NCI-H1417 treated with DMSO at 0.1 percent for 48 hours (cell line): ENCODE results near the gene PLD2.
"Not testable (repeated sequence)": the region's sequence is repeated elsewhere in the genome, so short reads cannot be mapped to it uniquely, and the experiment has no call there.

ENCODE experiments used
- DNase-seq: peaks from one replicate; lab custom pipeline; 2025; lab: John Stamatoyannopoulos, UW

Gene PLD2

GRCh38 chr17:4836221-4836620, 29.3 kb downstream of the PLD2 start:
- no peak for DNase-seq

- DNase-seq: no peak
Measured at GRCh38 chr17:4837471-4838308, 30.7 kb downstream of the PLD2 start.

GRCh38 chr17:4838309-4838785, 31.4 kb downstream of the PLD2 start:
- no peak for DNase-seq

GRCh38 chr17:4839221-4839620, 32.3 kb downstream of the PLD2 start:
- DNase-seq: no peak

GRCh38 chr17:4839965-4840892, 33.3 kb downstream of the PLD2 start:
- DNase-seq: no peak

- DNase-seq: no peak
Measured at GRCh38 chr17:4840893-4841242, 33.9 kb downstream of the PLD2 start.

GRCh38 chr17:4842376-4842775, 35.4 kb downstream of the PLD2 start:
- no peak for DNase-seq

- DNase-seq: no peak
Measured at GRCh38 chr17:4843321-4844000, 36.5 kb downstream of the PLD2 start.

- no peak for DNase-seq
Measured at GRCh38 chr17:4845118-4845517, 38.2 kb downstream of the PLD2 start.

DNA sequence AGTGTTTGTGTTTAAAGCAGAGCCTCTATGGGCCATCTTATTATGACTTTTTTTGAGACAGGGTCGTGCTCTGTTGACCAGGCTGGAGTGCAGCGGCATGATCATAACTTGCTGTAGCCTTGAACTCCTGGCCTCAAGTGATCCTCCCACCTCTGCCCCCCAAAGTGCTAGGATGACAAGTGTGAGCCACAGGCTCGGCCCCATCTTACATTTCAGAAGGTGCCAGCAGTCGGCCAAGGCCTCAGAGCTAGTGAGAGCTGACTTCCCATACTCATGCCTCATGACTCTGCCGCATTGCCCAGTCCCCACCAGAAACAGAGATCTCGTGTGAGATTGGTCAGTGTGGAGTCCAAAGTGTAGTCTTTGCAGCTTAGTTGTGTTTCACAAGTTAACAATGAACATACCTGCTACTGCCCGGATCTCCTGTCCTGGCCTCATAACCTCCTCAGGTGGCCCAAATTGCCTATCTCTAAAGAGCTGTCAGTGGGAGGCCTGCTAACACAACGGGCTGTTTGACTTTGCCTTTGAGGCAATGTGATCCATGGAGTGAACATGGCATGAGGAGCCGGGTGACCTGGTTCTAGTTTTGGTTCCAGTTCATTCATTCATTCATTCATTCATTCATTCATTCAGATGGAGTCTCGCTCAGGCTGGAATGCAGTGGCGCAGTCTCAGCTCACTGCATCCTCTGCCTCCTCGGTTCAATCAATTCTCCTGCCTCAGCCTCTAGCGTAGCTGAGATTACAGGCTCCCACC, 39.9 kb downstream of the PLD2 start:
- DNase-seq: no peak

DNA sequence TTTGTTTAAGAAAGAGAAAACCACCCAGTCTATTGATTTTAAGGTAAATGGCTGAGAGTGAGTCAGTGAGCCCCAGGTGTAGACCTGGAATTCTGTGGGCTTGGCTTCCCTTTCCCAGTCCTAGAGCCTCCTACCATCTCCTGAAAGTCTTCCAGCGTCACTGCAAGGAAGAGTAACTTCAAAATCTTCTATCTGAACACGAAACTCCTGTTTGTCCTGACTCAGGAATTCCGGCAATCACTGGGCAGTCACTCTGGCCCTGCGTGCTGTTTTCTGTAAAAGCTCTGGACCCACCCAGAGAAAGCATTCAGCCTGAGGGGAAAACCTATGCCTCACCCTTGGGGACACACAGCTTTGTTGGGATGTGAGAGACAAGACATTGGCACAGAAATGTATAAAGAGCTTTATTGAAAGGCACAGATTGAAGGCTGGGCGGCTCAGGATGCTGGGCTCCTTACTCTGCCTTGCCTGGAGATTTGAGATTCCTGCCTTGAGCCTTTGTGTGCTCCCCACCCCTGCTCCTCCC, 42.1 kb downstream of the PLD2 start:
- DNase-seq: no peak

DNA sequence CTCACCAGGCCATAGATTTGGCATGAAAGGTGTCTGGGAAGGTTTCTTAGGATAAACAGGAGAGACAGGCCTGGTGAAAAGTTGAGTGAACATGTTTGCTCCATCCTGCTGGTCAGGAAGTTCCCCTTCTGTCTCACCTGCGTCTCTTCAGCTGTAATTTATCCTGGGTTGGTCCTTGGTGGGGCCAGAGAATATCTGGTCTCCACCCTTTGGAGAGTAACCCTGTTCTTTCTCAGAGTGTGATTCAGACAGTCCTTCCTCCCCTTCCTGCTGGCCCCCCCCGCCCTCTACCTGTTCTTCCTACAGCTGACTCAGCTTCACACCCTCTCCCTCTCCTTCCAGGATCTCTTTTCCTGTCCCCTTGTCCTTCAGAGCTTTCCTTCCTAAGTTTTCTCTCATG, 43.3 kb downstream of the PLD2 start:
- no peak for DNase-seq

DNA sequence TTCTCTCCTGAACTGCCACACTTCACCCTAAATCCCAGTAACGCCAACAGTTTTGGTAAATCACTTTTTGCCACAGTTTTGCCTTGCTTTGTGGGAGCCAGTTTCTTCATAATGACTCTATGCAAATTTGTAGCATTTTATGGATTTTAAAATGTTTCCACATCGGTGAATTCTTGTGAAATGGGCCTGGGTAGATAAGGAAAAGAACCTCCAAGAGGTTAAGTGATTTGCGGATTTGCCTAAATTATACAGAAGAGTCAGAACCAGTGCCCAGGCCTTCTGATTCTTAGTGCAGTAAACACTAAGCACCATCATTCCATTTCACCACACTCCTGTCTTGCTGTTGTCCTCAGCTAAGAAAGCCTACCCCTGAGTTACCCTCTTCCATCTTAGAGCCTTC, 44.1 kb downstream of the PLD2 start:
- no peak for DNase-seq

GRCh38 chr17:4852567-4853207, 45.7 kb downstream of the PLD2 start:
- DNase-seq: no peak

GRCh38 chr17:4853208-4853671, 46.3 kb downstream of the PLD2 start:
- DNase-seq: no peak

DNA sequence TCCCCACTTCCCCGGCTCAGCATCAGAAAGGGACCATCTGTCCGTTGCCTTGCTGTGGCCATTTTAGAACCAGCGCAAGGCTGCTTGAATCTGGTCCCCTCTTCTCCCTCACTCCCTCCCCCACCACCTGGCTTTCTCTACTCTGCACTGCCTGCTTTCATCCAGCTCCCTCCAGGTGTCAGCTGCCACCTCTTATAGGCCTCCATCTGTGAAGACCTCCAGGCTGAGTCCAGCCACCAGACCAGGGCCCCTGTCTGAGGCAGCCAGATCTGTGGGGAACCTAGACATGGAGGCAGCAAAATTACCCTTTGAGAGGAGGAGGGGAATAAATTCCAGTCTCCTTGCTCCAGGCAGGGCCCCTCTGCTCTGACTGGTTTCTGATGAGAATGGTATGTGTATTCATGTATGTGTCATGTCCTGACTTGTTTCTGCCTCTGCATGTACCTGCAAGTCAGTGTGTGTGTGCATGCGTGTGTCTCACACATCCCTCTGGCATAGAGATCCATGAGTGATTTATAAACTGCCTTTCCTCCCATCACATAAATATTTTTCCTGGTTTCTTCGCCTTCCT, 47.2 kb downstream of the PLD2 start:
- DNase-seq: no peak

DNA sequence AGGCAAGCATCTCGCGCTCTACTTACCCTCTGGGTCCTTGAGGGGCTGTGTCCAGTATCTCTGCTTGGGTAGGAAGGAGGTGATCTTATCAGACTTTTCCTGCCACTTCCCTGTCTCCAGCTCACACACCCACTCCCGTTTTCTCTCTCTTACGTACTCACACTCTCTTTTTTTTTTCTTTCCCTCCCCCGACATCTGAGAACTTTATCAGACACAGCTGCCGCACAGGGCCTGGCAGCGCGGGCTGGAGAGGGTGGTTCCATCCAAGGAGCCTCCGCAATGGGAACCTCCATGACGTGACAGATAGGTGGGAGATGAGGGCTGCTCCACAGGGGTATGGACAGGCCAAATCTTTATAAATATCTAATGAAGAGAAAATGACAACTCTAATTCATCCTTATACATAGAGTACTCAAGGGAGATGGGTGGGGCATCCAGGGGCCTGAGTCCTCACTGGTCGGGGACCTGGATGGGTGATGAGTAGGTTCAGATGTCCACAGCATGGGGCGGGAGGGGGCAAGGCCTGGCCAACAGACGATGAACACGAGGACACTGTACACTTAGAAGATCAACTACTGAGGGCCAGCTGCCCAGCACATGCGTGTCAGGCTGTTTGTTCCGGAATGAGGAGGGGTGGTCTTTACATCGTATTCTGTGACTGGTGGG, 49.5 kb downstream of the PLD2 start:
- no peak for DNase-seq

- no peak for DNase-seq
Measured at GRCh38 chr17:4856937-4857314, 50.0 kb downstream of the PLD2 start.

DNA sequence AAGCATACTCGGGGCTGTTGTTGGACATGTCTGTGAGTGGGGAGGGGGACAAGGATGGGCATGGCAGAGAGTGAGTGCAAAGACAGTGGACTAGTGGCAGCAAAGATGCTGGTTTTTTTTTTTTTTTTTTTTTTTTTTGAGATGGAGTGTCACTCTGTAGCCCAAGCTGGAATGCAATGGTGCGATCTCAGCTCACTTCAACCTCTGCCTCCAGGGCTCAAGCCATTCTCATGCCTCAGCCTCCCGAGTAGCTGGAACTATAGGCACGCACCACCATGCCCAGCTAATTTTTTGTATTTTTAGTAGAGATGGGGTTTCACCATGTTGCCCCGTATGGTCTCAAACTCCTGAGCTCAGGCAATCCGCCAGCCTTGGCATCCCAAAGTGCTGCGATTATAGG, 50.4 kb downstream of the PLD2 start:
- not testable (repeated sequence) for DNase-seq
